Hindlimb muscle (tissue), 1 donor: ENCODE results near the gene MSRB1. TPM values are rescaled to one million over a fixed set of nuclear protein-coding genes. Genes with fewer than 3 reads are reported as not detected.

Experiments used
- DNase-seq: peaks from one replicate; pipeline ENCODE4 v3.0.0-alpha.2; 2013
- polyA plus RNA-seq: library from polyadenylated mRNA; unstranded; fragments of 120-200 nt; gene quantifications from one replicate; pipeline ENCODE4 v1.2.1, GENCODE V29; 2013; ENCODE audit not compliant: insufficient read length

The MSRB1 gene
- polyA plus RNA-seq: 39.0 TPM

- DNase-seq: peak; percentile 98
Observed at GRCh38 chr16:1942810-1943726, at the start of gene MSRB1. Gene MSRB1 (minus strand): TSS chr16:1943199. CDS start chr16:1943156, 43 bp downstream.

- DNase-seq: peak; percentile 85
Observed at GRCh38 chr16:1991948-1992703, 49.1 kb upstream of the MSRB1 start.

- DNase-seq: no peak
Observed at GRCh38 chr16:1991588-1991947, 48.6 kb upstream of the MSRB1 start.

- DNase-seq: no peak
Observed at GRCh38 chr16:1991135-1991551, 48.1 kb upstream of the MSRB1 start.

GRCh38 chr16:1990351-1991134 is 47.5 kb upstream of the MSRB1 start:
- DNase-seq: no peak

- DNase-seq: no peak
Observed at GRCh38 chr16:1990101-1990350, 47.0 kb upstream of the MSRB1 start.

- no peak for DNase-seq
Observed at GRCh38 chr16:1989209-1990100, 46.5 kb upstream of the MSRB1 start, which contains the start of gene SYNGR3. Gene SYNGR3 (plus strand): TSS chr16:1989970. CDS start chr16:1990103, 133 bp downstream.

- no peak for DNase-seq
Observed at GRCh38 chr16:1987198-1987597, 44.2 kb upstream of the MSRB1 start.

GRCh38 chr16:1985466-1986150 is 42.6 kb upstream of the MSRB1 start:
- DNase-seq: no peak

- DNase-seq: no peak
Observed at GRCh38 chr16:1984347-1985225, 41.6 kb upstream of the MSRB1 start.

- peak; percentile 94 for DNase-seq
Observed at GRCh38 chr16:1983544-1984346, 40.7 kb upstream of the MSRB1 start, which contains the start of gene GFER. Gene GFER (plus strand): TSS chr16:1984193. CDS start chr16:1984219, 26 bp downstream.

- no peak for DNase-seq
Observed at GRCh38 chr16:1982991-1983543, 40.1 kb upstream of the MSRB1 start.

GRCh38 chr16:1982013-1982433 is 39.0 kb upstream of the MSRB1 start:
- DNase-seq: no peak

GRCh38 chr16:1981398-1981836 is 38.4 kb upstream of the MSRB1 start, which contains the start of gene NOXO1:
Gene NOXO1 (minus strand): TSS chr16:1981469. CDS start chr16:1981179, 290 bp downstream.
- DNase-seq: no peak

- no peak for DNase-seq
Observed at GRCh38 chr16:1980770-1981087, 37.7 kb upstream of the MSRB1 start.

GRCh38 chr16:1980030-1980769 is 37.2 kb upstream of the MSRB1 start:
- no peak for DNase-seq

GRCh38 chr16:1979271-1980029 is 36.5 kb upstream of the MSRB1 start:
- no peak for DNase-seq
